ENCODE measurements around the gene PXK.
"Not testable (repeated sequence)": the region's sequence is repeated elsewhere in the genome, so short reads cannot be mapped to it uniquely, and the experiment has no call there.

Gene PXK

DNA sequence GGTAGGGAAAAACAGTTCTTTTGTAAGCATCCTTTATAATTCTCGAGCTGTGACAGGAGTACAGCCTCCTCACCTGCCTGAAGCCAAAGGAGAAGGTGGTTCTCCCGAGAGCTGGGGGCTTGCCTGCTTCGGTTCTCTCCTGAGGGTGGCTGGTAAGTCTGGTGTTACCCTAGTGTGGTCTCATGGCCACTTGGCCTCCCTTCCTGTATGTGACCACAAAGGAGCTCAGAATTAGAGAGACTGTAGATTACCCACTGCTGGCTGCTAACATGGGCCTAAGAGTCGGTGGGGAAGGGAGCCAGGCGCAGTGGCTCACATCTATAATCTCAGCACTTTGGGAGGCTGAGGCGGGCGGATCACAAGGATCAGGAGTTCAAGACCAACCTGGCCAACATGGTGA lies 88.3 kb downstream of the PXK start:
- DNase-seq: no peak

GRCh38 chr3:58422756-58423325 lies 90.1 kb downstream of the PXK start:
- no peak for DNase-seq

DNA sequence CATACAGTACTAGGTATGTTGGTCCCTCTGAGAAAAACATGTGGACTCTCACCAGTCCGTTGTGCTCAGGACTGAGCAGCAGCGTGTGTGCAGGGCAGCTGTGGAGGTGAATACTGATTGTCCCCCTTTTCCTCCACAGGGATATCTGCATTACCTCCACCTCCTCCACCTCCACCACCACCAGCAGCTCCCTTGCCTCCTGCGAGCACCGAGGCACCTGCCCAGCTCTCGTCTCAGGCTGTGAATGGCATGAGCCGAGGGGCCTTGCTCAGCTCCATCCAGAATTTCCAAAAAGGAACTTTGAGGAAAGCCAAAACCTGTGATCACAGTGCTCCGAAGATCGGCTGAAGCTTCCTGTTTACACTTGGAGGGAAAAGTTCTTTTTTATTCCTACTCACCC lies 91.9 kb downstream of the PXK start:
- DNase-seq: no peak

DNA sequence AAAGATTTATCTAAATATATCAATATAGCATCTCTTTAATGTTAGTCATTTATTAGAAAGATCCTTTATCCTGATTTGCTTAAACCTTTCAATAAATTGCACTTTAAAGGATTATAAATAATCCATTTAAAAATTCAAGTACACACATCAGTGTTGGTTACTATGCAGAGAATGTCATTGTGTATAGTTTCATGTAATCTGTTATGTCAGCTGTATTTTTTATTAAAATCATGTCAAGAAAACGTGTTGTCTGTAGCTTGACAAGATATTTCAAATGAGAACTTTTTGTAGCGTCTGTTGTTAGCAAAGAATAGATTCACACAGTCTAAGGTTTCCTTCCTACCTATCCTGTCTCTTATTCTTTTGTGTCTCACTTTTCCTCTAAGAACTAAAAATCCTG lies 93.1 kb downstream of the PXK start:
- no peak for DNase-seq

- DNase-seq: no peak
Observed at GRCh38 chr3:58427661-58428361, 95.1 kb downstream of the PXK start.

DNA sequence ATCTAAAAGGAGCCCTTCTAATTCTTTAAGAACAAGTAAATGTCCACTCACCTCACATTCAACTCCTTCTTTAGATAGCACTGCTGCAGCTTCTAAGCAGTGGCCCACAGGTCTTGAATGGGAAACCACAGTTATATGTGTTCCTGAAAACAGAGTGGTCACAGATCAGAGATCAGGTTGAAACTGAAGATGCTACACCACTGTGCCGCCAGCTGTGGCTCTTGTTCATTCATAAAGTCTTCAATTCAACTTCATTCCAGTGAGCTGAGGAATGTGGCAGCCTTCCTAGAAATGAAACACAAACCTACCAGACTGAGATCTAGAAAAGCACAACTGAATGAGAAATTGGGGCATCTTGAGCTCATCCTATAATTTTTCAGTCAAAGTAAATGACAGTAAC lies 97.0 kb downstream of the PXK start:
- DNase-seq: no peak

GRCh38 chr3:58432905-58433304 lies 100.2 kb downstream of the PXK start:
- DNase-seq: no peak

- DNase-seq: peak; percentile 38
Observed at GRCh38 chr3:58433400-58434167, 100.9 kb downstream of the PXK start, which contains the start of gene PDHB. Gene PDHB (minus strand): TSS chr3:58433832. CDS start chr3:58433809, 23 bp downstream.

DNA sequence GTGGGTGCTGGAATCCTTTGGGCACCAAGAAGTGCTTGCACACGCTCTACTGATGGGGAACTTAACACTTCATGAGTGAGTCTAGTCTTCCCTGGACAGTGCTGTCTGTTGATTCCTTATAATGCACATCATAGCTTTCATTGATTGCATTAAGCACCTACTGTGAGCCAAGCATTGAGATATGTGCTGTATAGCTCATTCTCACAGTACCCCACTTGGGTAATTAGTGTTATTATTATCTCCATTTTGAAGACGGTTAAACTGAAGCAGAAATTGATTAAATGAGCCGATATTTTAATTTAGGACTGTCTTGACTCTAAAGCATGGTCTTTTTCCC lies 101.4 kb downstream of the PXK start:
- DNase-seq: no peak

- DNase-seq: no peak
Observed at GRCh38 chr3:58434511-58434910, 101.8 kb downstream of the PXK start.

DNA sequence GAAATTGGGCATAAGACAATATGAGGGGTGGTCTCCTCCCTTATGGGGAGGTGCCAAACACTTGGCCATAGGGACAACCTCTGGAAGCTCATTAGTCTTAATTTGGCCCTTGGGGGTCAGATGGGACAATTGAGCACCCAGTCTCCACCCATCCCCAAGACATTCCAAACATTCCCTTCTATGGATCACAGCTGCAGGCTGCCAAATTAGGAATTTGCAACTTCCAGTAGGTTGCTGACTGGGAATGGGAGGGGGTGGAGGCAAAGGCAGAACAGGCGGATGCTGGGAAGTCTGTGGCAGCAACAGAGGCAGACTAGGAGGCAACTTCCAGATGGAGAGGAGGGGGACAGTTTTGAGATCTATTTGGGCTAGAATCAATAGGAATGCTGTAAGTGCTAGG lies 102.3 kb downstream of the PXK start:
- DNase-seq: no peak

DNA sequence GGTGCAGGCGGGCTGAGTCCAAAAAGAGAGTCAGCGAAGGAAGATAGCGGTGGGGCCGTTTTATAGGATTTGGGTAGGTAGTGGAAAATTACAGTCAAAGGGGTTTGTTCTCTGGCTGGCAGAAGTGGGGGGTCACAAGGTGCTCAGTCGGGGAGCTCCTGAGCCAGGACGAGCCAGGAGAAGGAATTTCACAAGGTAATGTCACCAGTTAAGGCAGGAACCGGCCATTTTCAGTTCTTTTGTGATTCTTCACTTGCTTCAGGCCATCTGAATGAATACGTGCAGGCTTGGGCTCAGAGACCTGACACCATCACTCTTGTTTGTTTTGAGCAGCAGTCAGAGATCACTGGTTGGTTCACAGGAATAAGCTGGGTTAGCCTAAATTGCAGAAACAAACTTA lies 104.6 kb downstream of the PXK start:
- DNase-seq: not testable (repeated sequence)

GRCh38 chr3:58440996-58441355 lies 108.3 kb downstream of the PXK start:
- not testable (repeated sequence) for DNase-seq

- DNase-seq: no peak
Observed at GRCh38 chr3:58441514-58442450, 109.1 kb downstream of the PXK start.

- DNase-seq: no peak
Observed at GRCh38 chr3:58452176-58452575, 119.5 kb downstream of the PXK start.

DNA sequence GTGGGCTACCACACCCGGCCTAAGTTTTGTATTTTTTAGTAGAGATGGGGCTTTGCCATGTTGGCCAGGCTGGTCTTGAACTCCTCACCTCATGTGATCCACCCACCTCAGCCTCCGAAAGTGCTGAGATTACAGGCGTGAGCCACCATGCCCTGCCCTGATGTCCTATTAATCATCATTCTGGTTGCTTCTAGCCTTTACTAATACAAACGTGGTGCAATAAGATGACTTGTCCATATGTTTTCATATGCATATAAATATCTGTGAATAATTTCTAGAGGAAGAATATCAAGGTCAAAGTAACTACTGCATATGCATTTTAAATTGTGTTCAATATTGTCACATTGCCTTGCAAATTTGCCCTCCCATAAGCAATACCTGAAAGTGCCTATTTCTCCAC lies 126.5 kb downstream of the PXK start:
- no peak for DNase-seq

DNA sequence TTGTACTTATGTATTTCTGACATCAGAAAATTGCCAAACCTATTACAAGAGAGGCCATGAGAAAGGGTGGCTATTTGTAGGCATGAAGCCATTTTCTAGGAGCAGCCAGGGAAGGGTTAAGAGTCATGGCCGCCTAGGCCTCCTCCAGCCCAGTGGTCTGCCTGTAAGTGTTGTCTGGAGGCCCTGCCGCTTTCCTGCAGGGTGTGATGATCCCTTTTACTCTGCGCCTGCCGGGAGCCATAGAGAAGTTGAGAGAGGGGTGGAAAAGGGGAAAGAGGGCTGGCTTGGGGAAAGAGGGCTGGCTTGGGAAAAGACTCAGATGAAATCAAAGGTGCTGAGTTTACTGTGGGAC lies 130.1 kb downstream of the PXK start:
- DNase-seq: no peak

- no peak for DNase-seq
Observed at GRCh38 chr3:58463181-58463941, 130.7 kb downstream of the PXK start.

DNA sequence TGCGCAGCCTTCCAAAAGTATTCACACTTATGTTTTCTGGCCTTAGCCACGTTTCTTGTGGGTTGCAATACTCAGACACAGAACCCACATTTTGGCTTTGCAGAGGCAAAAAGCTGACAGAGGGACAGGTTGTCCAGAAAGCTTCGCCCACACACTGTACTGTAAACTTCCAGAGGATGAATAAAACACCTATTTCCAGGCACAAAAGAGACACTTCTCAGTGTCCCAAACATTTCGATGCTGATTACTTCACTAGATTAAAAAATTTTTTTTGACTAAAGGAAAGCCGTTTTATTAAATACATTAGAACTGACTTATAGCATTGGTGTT lies 131.2 kb downstream of the PXK start:
- DNase-seq: no peak

DNA sequence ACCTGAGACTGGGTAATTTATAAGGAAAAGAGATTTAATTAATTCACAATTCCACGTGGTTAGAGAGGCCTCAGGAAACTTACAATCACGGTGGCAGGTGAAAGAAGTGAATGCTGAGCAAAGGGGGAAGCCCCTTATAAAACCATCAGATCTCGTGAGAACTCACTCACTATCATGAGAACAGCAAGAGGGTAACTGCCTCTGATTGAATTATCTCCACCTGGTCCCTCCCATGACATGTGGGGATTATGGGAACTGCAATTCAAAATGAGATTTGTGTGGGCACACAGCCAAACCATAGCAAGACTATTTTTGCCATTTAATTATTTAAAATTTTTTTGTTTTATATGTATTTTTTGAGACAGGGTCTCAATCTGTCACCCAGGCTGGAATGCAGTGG lies 132.2 kb downstream of the PXK start:
- no peak for DNase-seq

- no peak for DNase-seq
Observed at GRCh38 chr3:58466899-58467563, 134.3 kb downstream of the PXK start.

- no peak for DNase-seq
Observed at GRCh38 chr3:58469096-58469495, 136.4 kb downstream of the PXK start.

All from NCI-H2107 (cell line).